H1 (cell line): ENCODE measurements around the gene GLRA1. TPM values are rescaled to one million over a fixed set of nuclear protein-coding genes. Genes with fewer than 3 reads are reported as not detected.

Experiments
- CHD7 ChIP-seq: fragments of 300-600 bp; sonication (generic); IDR thresholded peaks from 2 replicates; pipeline ENCODE4 v1.7.1; 2012; ENCODE audit warnings: low read length, moderate library complexity, mild to moderate bottlenecking, inconsistent platforms; ENCODE audit not compliant: insufficient replicate concordance
- CREB1 ChIP-seq: IDR thresholded peaks from 2 replicates; pipeline ENCODE4 v1.6.1; 2012; ENCODE audit warnings: inconsistent platforms
- EP300 ChIP-seq, 2 experiments: IDR thresholded peaks; 1 replicate in 1 of 2; 2 replicates in 1 of 2; pipeline ENCODE4 v1.6.1; 2011 to 2012; ENCODE audit warnings: low read depth in 2 of 2, low read length in 2 of 2, mild to moderate bottlenecking in 2 of 2, borderline replicate concordance in 1 of 2, inconsistent platforms in 1 of 2, moderate library complexity in 1 of 2
- NANOG ChIP-seq: IDR thresholded peaks from 2 replicates; pipeline ENCODE4 v1.6.1; 2011; ENCODE audit warnings: low read length, low read depth, mild to moderate bottlenecking, inconsistent platforms; ENCODE audit not compliant: insufficient read depth, poor library complexity, severe bottlenecking
- POU5F1 ChIP-seq: IDR thresholded peaks from 2 replicates; pipeline ENCODE4 v1.6.1; 2011; ENCODE audit warnings: low read depth, mild to moderate bottlenecking, low read length, moderate library complexity
- RAD21 ChIP-seq, 2 experiments: IDR thresholded peaks in 1 of 2; conservative IDR thresholded peaks in 1 of 2; 2 replicates each; pipeline ENCODE4 v1.6.1; 2011; ENCODE audit warnings: low read depth in 2 of 2, low read length in 2 of 2, improper control_type of control experiment in 1 of 2, inconsistent platforms in 1 of 2, mild to moderate bottlenecking in 1 of 2, moderate library complexity in 1 of 2
- SP1 ChIP-seq: IDR thresholded peaks from 2 replicates; pipeline ENCODE4 v1.6.1; 2011; ENCODE audit warnings: low read depth, low read length
- polyA plus RNA-seq, 7 experiments: library from polyadenylated mRNA; depleted of rRNA in 3 of 7; stranded (reverse) in 5 of 7; unstranded in 2 of 7; fragments of >200 nt in 5 of 7; fragments of 200-250 nt in 2 of 7; gene quantifications; 1 replicate in 5 of 7; 2 replicates in 1 of 7; 4 replicates in 1 of 7; pipeline versions ENCODE4 v1.2.1 to v1.2.3, GENCODE V29; 2011 to 2013; ENCODE audit warnings: missing spikeins in 2 of 7, mixed read lengths in 2 of 7
- total RNA-seq: library from RNA; stranded (reverse); fragmentation: NEBNext Ultra II Directional; extraction: Animal tissue kit (Norgen Biotek cat#: 25700); gene quantifications from 2 replicates; pipeline ENCODE4 v1.2.1, GENCODE V29; 2021

GLRA1 gene
- total and polyA plus RNA-seq, 2 of the 8 experiments (the other 6 are each of a cell fraction or from before 2014, with no cell fraction given), result not detected

DNA sequence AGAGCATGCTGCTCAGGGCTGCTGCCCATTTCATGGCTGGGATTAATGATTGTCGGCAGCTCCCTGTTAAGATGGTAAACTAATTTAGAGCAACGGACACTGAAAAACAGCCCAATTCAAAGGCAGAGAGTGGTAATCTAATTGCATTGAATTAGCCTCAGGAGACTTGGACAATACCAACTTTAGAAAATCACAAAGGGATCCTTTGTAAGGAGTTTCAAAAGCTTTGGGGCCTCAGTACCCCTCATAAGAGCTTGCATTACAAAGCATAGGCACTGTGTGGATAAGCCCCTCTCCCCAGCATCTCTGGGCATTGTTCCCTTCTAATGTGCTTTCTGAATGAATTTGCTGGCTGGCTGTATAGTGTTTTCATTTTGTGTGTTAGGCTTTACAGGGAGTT, 6.7 kb downstream of the GLRA1 start (continued):
- TF ChIP-seq CHD7, result peak; percentile 45
- peak; percentile 81; the same call in 1 of the 2 replicates for TF ChIP-seq POU5F1
- TF ChIP-seq CREB1, result no peak
- peak; percentile 74 for TF ChIP-seq SP1
- no peak for TF ChIP-seq RAD21 (IDR thresholded peaks at IDR 0.05 in 1 of 2, conservative IDR thresholded peaks at IDR 0.05 in 1 of 2; ENCODE audit: low read depth in 2 of 2, low read length in 2 of 2)
- peak; percentile 59 for TF ChIP-seq NANOG
- TF ChIP-seq EP300 (IDR thresholded peaks at IDR 0.05; ENCODE audit: borderline replicate concordance in 1 of 2, low read depth in 2 of 2, low read length in 2 of 2), result peak in 1 of 2 experiments; percentile 37; a peak in 1 of 3 replicates
